ENCODE results near the gene MZT2B. TPM values are rescaled to one million over a fixed set of nuclear protein-coding genes. Genes with fewer than 3 reads are reported as not detected.
"Not testable (repeated sequence)": the region's sequence is repeated elsewhere in the genome, so short reads cannot be mapped to it uniquely, and the experiment has no call there.

MZT2B gene
- total and polyA plus RNA-seq, 2 donors (not counting 1 experiment from before 2014, with no cell fraction given) = 119 to 152 TPM

- Histone ChIP-seq H3K4me3 (ENCODE audit: control extremely low read depth in 1 of 5, extremely low read depth in 1 of 5, insufficient read depth in 1 of 5, low read depth in 2 of 5, low read length in 4 of 5) (no peak overlapping the region), H3K36me3 (replicated peaks in 1 of 2; ENCODE audit: control extremely low read depth in 1 of 2, control insufficient read depth in 1 of 2, extremely low read depth in 1 of 2, insufficient read depth in 2 of 2, low read length in 1 of 2) (peaks cover 0 to 13% of the 10 kb centered on the region in 2 experiments), H3K4me1 (ENCODE audit: control insufficient read depth in 2 of 2, insufficient read depth in 2 of 2, low read length in 2 of 2) (peaks cover 13 to 16% of the 10 kb centered on the region in 2 donors), H4K20me1 (ENCODE audit: control insufficient read depth, insufficient read depth, low read length, poor library complexity, severe bottlenecking) (no peaks in the 10 kb centered on the region), H3K9ac (ENCODE audit: low read length) (no peak overlapping the region), H3K27me3 (replicated peaks in 1 of 4; ENCODE audit: control extremely low read depth in 1 of 4, control insufficient read depth in 3 of 4, insufficient read depth in 4 of 4, low read length in 3 of 4) (no peaks in the 10 kb centered on the region), H3K9me3 (ENCODE audit: control extremely low read depth in 1 of 3, control insufficient read depth in 2 of 3, insufficient read depth in 1 of 3, low read length in 2 of 3) (peaks cover 0 to 7% (median 0%) of the 10 kb centered on the region in 3 donors), H2AFZ (ENCODE audit: insufficient read depth, low read depth, low read length, poor library complexity, severe bottlenecking) (no peak overlapping the region), H3K27ac (ENCODE audit: low read length in 2 of 2) (no peak overlapping the region), H3K79me2 (ENCODE audit: control insufficient read depth, insufficient read depth, low read length) (no peaks in the 10 kb centered on the region), H3K4me2 (replicated peaks; ENCODE audit: low read depth, low read length, poor library complexity, severe bottlenecking) (no peak overlapping the region)
- POLR2A ChIA-PET = no interaction called here
- Mint-ChIP-seq H3K4me3 (no peak overlapping the region), H3K9me3 (ENCODE audit: insufficient read depth) (no peaks in the 10 kb centered on the region), H3K27me3 (no peaks in the 10 kb centered on the region), H3K27ac (no peak overlapping the region), H3K4me1 (peaks cover 18% of the 10 kb centered on the region)
- no peak for ATAC-seq (ENCODE audit: low read depth)
- intact Hi-C loops (cut with micrococcal nuclease) = no loop called here
- peak; percentile 10 for DNase-seq
- CTCF ChIA-PET = interaction anchor here (1.0 kb wide), 1 partner anchor 217 kb away, joined by 4 read pairs; no protein-coding TSS in a partner anchor
- no peak for TF ChIP-seq CTCF (IDR thresholded peaks at IDR 0.05)
- TF ChIP-seq EZH2 (IDR thresholded peaks at IDR 0.05; ENCODE audit: borderline replicate concordance, insufficient read depth, low read depth, low read length, poor library complexity, severe bottlenecking) = no peak
- WGBS (ENCODE audit: insufficient coverage) = 92% methylated on average over 11 of the region's 25 CpGs
Observed at GRCh38 chr2:130152816-130153595, 29.1 kb upstream of the MZT2B start.

- Histone ChIP-seq H3K4me1 (ENCODE audit: control insufficient read depth in 2 of 2, insufficient read depth in 2 of 2, low read length in 2 of 2) (peaks cover 21 to 25% of the 10 kb centered on the region in 2 donors), H3K36me3 (replicated peaks in 1 of 2; ENCODE audit: control extremely low read depth in 1 of 2, control insufficient read depth in 1 of 2, extremely low read depth in 1 of 2, insufficient read depth in 2 of 2, low read length in 1 of 2) (peaks cover 0 to 13% of the 10 kb centered on the region in 2 experiments)
- H3K27ac ChIP-seq (ENCODE audit: low read length in 2 of 2); H3K4me3 ChIP-seq (ENCODE audit: control extremely low read depth in 1 of 5, extremely low read depth in 1 of 5, insufficient read depth in 1 of 5, low read depth in 2 of 5, low read length in 4 of 5); intact Hi-C loops (cut with micrococcal nuclease); ATAC-seq (ENCODE audit: low read depth); CTCF ChIA-PET; H2AFZ ChIP-seq (ENCODE audit: insufficient read depth, low read depth, low read length, poor library complexity, severe bottlenecking); H3K4me2 ChIP-seq (replicated peaks; ENCODE audit: low read depth, low read length, poor library complexity, severe bottlenecking); H3K27me3 ChIP-seq (replicated peaks in 1 of 4; ENCODE audit: control extremely low read depth in 1 of 4, control insufficient read depth in 3 of 4, insufficient read depth in 4 of 4, low read length in 3 of 4); POLR2A ChIA-PET; H3K79me2 ChIP-seq (ENCODE audit: control insufficient read depth, insufficient read depth, low read length); H3K27me3 Mint-ChIP-seq; H3K9me3 ChIP-seq (ENCODE audit: control extremely low read depth in 1 of 3, control insufficient read depth in 2 of 3, insufficient read depth in 1 of 3, low read length in 2 of 3); H3K27ac Mint-ChIP-seq; DNase-seq; H3K9me3 Mint-ChIP-seq (ENCODE audit: insufficient read depth); H3K4me3 Mint-ChIP-seq; H3K9ac ChIP-seq (ENCODE audit: low read length); H4K20me1 ChIP-seq (ENCODE audit: control insufficient read depth, insufficient read depth, low read length, poor library complexity, severe bottlenecking): not testable (repeated sequence)
- WGBS (ENCODE audit: insufficient coverage) = 95% methylated on average over 13 of the region's 23 CpGs
- H3K4me1 Mint-ChIP-seq = peaks cover 27% of the 10 kb centered on the region
Observed at GRCh38 chr2:130153721-130154422, 28.2 kb upstream of the MZT2B start.

GRCh38 chr2:130154423-130154770, 27.7 kb upstream of the MZT2B start:
- DNase-seq; ATAC-seq (ENCODE audit: low read depth); H3K9me3 ChIP-seq (ENCODE audit: control extremely low read depth in 1 of 3, control insufficient read depth in 2 of 3, insufficient read depth in 1 of 3, low read length in 2 of 3); H3K9me3 Mint-ChIP-seq (ENCODE audit: insufficient read depth); CTCF ChIA-PET; H3K27ac ChIP-seq (ENCODE audit: low read length in 2 of 2); intact Hi-C loops (cut with micrococcal nuclease); H3K27ac Mint-ChIP-seq; H4K20me1 ChIP-seq (ENCODE audit: control insufficient read depth, insufficient read depth, low read length, poor library complexity, severe bottlenecking); H2AFZ ChIP-seq (ENCODE audit: insufficient read depth, low read depth, low read length, poor library complexity, severe bottlenecking); H3K9ac ChIP-seq (ENCODE audit: low read length); H3K27me3 ChIP-seq (replicated peaks in 1 of 4; ENCODE audit: control extremely low read depth in 1 of 4, control insufficient read depth in 3 of 4, insufficient read depth in 4 of 4, low read length in 3 of 4); H3K4me3 Mint-ChIP-seq; H3K4me2 ChIP-seq (replicated peaks; ENCODE audit: low read depth, low read length, poor library complexity, severe bottlenecking); H3K27me3 Mint-ChIP-seq; POLR2A ChIA-PET; H3K79me2 ChIP-seq (ENCODE audit: control insufficient read depth, insufficient read depth, low read length); H3K4me3 ChIP-seq (ENCODE audit: control extremely low read depth in 1 of 5, extremely low read depth in 1 of 5, insufficient read depth in 1 of 5, low read depth in 2 of 5, low read length in 4 of 5): not testable (repeated sequence)
- 94% methylated on average over 5 of the region's 8 CpGs for WGBS (ENCODE audit: insufficient coverage)
- H3K4me1 Mint-ChIP-seq = peaks cover 30% of the 10 kb centered on the region
- peaks cover 0 to 13% of the 10 kb centered on the region in 2 experiments for H3K36me3 ChIP-seq (replicated peaks in 1 of 2; ENCODE audit: control extremely low read depth in 1 of 2, control insufficient read depth in 1 of 2, extremely low read depth in 1 of 2, insufficient read depth in 2 of 2, low read length in 1 of 2)
- peaks cover 24 to 29% of the 10 kb centered on the region in 2 donors for H3K4me1 ChIP-seq (ENCODE audit: control insufficient read depth in 2 of 2, insufficient read depth in 2 of 2, low read length in 2 of 2)
